Fibroblast of gingiva (primary cell): Measurements from ENCODE around the gene MAP1LC3A.

Source experiments
- DNase-seq: peaks from one replicate; pipeline ENCODE4 v3.0.0-alpha.2; 2011; ENCODE audit warnings: low read depth

Gene MAP1LC3A

DNA sequence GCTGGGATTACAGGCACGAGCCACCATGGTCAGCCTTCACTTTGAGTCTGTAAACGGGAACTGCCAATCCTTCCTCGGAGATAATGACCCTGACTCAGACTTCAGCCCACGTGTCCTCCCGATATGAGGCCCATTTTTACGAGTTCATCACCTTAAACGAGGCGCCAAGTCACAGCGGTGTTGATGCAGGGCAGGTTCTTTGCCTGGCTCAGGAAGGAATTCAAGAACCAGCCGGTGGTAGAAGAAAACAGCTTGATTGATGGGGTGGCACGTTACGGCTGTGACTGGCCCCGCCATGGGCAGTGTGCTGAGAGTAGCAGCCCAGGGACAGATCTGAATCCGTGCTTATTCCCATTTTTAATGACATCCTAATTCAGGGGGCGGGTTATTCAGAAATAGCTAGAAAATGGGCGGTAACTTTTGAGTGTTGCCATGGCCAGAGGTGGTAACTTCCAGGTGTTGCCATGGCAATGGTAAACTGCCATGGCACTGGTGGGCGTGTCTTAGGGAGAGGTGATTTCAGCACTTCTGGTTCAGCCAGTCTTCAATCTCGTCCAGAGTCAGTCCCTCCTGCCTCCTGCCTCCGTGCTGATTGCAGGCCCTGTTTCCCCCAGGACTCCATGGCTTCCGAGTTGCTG, 9.1 kb upstream of the MAP1LC3A start:
- no peak for DNase-seq

DNA sequence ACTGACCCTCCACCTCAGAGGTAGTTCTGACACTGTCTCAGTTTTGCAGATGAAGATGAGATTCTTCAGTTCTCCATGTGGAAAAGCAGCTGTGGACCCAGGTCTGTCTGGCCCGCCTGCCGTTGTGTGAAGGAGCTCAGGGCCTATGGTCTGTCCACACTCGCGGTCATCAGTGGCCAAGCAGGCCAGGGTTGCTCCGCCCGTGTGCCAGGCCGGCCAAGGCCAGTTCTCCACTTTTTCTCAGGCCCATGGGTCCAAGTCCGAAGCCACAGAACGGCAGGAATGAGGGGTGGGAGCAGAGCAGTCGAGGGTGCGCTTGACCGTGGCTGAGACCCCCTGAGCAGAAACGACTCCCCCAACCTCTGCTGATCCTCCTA, 8.6 kb upstream of the MAP1LC3A start:
- no peak for DNase-seq

DNA sequence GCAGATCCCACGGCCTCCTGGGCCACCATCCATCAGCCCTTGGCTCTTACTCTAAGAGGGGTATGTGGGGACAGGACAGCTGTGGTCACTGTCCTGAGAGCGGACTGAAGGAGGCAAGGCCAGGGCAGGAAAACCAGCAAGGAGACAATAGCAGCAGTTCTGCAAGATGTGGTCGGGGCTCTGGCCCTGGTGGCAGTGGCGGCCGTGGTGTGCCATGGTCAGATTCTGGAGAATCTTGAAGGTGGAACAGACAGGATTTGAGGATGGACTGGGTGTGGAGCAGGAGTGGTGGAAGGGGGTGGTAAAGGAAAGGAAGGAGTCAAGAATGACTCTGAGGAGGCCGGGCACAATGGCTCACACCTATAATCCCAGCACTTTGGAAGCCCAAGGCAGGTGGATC, 5.9 kb upstream of the MAP1LC3A start:
- no peak for DNase-seq

DNA sequence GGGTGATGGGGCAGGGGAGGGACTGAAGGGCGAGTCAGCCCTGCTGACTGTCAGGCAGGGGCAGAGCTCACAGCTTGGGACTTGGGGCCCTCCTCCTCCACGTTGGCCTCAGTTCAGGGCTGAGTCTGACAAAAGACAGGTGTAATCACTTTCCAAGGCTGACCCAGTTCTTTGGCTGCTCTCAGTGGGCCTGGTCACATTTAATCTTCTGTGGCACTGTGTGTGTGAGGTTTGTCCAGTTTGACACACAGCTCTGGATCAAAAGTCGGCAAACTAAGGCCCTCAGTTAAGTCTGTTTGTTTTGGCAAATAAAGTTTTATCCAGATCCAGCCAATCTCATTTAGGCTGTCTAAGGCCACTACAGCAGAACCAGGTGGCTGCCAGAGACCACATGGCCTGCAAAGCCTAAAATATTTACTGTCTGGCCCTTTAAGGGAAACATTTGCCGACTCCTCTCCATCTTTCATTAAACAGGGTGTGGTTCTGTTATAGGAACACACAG, 5.1 kb upstream of the MAP1LC3A start:
- no peak for DNase-seq

GRCh38 chr20:34557936-34558319, 590 bp upstream of the MAP1LC3A start:
- no peak for DNase-seq

DNA sequence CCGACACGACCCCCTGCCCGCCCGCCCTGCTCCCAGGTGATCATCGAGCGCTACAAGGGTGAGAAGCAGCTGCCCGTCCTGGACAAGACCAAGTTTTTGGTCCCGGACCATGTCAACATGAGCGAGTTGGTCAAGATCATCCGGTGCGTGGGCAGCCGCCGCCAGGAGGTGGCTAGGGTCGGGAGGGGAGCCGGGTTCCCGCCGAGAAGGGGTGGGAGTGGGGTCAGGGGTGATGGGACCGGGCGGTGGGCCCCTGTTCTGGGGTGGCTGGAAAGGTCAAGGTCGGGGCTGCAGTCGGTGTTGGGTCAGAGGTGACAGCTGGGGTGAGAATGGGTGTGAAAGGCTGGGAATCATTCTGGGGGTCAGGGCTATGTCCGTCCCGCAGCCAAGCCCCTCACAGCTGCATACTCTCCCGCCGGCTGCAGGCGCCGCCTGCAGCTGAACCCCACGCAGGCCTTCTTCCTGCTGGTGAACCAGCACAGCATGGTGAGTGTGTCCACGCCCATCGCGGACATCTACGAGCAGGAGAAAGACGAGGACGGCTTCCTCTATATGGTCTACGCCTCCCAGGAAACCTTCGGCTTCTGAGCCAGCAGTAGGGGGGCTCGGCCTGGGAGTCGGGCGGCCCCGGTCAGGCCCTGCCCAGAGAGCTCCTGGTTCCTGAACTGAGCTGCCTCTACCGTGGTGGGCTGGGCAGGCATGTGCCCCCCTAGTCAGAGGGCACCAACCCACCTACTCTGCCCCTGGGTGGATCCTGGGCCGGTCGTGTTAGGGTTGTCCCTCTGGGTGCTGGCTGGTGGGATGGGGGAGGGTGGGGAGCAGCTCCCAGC, 1.0 kb downstream of the MAP1LC3A start:
- DNase-seq = no peak

- no peak for DNase-seq
Observed at GRCh38 chr20:34560141-34560523, 1.6 kb downstream of the MAP1LC3A start.

DNA sequence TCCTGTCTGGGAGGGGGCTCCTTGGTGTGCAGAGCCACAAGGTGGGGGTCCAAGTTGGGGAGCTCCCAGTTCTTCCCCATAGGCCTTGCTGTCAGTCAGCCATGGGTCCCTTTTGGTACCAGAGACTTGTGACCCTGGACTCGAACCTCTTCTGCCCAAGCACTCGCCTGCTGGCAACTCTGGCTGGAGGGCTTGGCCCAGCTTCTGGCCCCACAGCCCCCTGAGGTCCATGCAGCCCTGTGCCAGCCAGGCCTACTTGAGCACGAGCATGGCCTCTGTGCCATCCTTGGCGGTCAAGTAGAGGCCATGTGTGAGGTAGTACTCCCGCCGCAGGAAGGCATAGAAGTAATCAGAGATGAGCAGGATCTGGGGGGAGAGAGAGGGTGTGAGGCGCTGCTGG, 2.1 kb downstream of the MAP1LC3A start:
- DNase-seq = no peak

DNA sequence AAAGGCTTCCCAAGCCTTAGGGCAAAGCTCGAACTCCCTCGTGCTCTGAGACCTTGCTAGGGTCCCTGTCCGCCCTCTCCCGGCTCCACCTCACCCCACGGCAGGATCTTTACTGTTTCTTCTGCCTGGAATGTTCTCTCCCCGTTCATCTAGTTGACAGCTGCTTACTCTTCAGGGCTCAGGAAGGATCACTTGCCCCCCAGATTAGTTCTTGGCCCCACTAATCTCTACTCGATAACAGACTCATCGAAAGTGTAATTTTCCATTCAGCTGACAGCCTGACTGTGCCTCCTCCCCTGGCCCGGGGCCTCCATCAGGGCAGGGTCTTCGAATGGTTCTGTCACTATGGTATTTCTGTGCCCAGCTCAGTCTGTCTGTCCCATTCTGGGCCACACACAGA, 3.1 kb downstream of the MAP1LC3A start:
- no peak for DNase-seq

- no peak for DNase-seq
Observed at GRCh38 chr20:34562641-34563040, 4.1 kb downstream of the MAP1LC3A start.

DNA sequence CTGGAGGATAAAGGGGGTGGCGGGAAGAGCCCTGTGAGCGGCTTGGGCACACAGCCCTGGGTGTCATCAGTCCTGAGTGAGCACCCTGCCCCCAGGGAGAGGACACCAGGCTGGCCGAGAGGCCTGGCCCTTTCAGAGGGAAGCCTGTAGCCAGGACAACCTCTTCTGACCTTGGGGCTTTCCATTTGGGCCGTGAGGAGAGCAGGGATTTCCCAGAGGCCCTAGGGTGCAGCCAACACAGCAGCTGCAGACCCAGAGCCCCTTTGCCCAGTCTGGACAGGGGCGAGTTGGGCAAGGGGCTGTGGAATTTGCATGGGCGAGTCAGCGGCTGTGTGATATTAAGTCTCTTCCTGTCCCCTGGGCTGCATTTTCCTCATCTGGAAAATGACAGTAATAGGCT, 6.3 kb downstream of the MAP1LC3A start:
- no peak for DNase-seq

GRCh38 chr20:34566978-34567891, 8.7 kb downstream of the MAP1LC3A start:
- DNase-seq = no peak

GRCh38 chr20:34567892-34568865, 9.7 kb downstream of the MAP1LC3A start:
- no peak for DNase-seq

- no peak for DNase-seq
Observed at GRCh38 chr20:34569598-34569997, 11.1 kb downstream of the MAP1LC3A start.

DNA sequence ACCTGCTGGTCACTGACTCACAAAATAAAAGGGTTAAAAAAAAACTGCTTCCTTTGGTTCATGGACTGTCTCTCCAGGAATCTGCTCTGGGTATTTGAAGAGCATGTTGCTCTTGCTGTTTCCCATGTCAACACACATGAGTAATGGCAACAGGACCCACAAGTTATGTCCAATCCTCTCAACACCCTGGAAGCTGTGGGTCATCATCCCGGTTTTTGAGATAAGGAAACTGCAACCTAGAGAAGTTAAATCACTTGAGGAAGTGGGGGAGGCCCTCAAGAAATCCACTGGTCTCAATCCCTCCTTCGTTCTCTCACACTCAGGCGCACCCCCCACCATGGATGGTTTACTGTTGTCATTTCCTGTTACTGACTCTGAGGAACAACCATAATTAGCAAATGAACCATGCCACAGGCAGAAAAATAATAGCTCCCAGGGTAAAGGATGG, 12.4 kb downstream of the MAP1LC3A start:
- no peak for DNase-seq

- DNase-seq = no peak
Observed at GRCh38 chr20:34571753-34572152, 13.2 kb downstream of the MAP1LC3A start.

DNA sequence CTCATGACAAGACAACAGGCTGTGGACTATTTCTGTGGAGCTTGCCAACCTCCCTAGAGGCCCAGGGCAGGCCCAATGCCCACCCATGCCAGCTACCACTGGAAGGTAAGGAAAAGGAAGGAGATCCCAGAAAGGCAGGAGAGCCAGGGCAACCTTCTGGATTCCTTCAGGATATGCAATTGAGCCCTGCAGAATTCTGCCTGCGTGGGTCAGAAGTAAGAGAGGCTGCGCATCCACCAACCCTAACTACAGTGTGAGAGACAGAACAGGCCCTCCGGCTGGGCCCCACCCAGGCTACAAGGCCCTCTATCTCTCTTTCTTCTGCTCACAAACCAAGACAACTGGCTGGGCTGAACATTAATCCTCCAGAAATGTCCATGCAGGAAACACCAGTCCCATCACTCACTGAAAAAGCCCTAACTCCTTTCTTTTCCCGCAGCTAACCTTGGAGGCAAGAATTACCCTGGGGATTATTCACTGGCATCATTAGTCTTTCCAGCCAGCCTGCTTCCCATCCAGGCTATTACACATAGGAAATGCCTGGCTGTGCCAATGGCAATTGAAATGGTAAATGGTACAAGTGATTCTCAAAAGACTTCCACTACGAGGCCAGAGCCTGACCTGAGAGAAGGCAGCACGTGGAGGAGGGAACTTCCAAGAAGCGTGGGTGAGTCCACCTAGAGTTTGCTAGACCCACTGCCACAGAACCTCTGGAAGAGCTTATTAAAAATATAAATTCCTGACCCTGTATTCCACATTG, 15.2 kb downstream of the MAP1LC3A start:
- DNase-seq = no peak

GRCh38 chr20:34574426-34574825, 15.9 kb downstream of the MAP1LC3A start:
- no peak for DNase-seq

DNA sequence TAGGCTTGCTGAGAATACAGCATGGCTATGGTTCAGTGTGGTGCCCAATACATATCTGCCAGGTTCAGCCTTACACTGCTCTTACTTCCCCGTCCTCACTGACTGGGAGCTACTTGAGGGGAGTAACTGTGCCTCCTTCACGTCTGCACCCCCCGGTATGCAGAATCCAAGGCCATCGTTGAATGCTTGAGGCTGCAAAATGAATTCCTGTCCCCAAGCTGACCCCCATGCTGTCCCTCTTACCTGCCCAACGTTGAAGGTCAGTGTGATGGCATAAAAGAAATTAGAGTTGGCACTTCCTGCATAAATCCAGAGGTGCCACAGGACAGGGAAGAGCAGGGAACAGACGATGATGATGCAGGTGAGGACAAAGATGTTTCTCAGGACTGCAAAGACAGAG, 16.3 kb downstream of the MAP1LC3A start:
- no peak for DNase-seq

- DNase-seq = no peak
Observed at GRCh38 chr20:34575271-34575670, 16.8 kb downstream of the MAP1LC3A start.

GRCh38 chr20:34575756-34576155, 17.2 kb downstream of the MAP1LC3A start:
- DNase-seq = no peak
